MM.1S (cell line): ENCODE data around the gene F10.

Experiments
- CTCF ChIP-seq: fragments of 300-600 bp; sonication (generic); IDR thresholded peaks from 2 replicates; pipeline ENCODE4 v1.5.1; 2016; ENCODE audit warnings: antibody characterized with exemption, low read length, mixed read lengths
- EZH2 ChIP-seq: fragments of 300-600 bp; sonication (generic); optimal IDR thresholded peaks from 2 replicates; pipeline ENCODE3; 2017; ENCODE audit warnings: low read depth, mild to moderate bottlenecking, antibody characterized with exemption, low read length, mixed read lengths
- EZH2phosphoT487 ChIP-seq: fragments of 300-600 bp; sonication (generic); IDR thresholded peaks from 2 replicates; pipeline ENCODE4 v1.6.1; 2018; ENCODE audit warnings: antibody characterized with exemption, low read length

GRCh38 chr13:113159701-113160100 is 37.1 kb downstream of the F10 start:
- TF ChIP-seq CTCF = no peak
- TF ChIP-seq EZH2 = no peak
- TF ChIP-seq EZH2phosphoT487 = no peak
